ENCODE measurements around the gene BRI3.
A peak's percentile ranks its signal among the peaks of the same experiment; 100 is the strongest.

DNA sequence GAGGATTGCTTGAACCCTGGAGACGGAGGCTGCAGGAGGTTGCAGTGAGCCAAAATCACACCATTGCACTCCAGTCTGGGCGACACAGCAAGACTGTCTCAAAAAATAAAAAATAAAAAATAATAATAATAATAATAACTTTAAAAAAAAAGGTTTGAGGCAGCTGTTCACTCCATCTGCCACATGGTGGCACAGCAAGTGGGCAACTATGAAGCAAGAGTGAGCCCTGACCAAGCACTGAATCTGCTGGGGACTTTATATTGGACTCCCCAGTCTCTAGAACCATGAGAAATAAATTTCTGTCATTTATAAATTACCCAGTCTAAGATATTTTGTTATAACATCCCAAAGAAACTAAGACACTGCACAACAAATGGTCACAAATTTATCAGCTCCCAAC lies 14.6 kb upstream of the BRI3 start:
- TF ChIP-seq, protein P1, sequence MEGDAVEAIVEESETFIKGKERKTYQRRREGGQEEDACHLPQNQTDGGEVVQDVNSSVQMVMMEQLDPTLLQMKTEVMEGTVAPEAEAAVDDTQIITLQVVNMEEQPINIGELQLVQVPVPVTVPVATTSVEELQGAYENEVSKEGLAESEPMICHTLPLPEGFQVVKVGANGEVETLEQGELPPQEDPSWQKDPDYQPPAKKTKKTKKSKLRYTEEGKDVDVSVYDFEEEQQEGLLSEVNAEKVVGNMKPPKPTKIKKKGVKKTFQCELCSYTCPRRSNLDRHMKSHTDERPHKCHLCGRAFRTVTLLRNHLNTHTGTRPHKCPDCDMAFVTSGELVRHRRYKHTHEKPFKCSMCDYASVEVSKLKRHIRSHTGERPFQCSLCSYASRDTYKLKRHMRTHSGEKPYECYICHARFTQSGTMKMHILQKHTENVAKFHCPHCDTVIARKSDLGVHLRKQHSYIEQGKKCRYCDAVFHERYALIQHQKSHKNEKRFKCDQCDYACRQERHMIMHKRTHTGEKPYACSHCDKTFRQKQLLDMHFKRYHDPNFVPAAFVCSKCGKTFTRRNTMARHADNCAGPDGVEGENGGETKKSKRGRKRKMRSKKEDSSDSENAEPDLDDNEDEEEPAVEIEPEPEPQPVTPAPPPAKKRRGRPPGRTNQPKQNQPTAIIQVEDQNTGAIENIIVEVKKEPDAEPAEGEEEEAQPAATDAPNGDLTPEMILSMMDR (IDR thresholded peaks at IDR 0.05; ENCODE audit: low read length), result peak; percentile 37; the same call in 1 of the 2 replicates
- no peak for TF ChIP-seq EZH2 (IDR thresholded peaks at IDR 0.05; ENCODE audit: borderline replicate concordance, low read length)

Measured in OCI-LY1 (cell line).